ENCODE measurements around the gene GALM. TPM values are rescaled to one million over a fixed set of nuclear protein-coding genes. Genes with fewer than 3 reads are reported as not detected.

GALM gene
- polyA plus RNA-seq, 1 donor from 2014 or later: not detected

DNA sequence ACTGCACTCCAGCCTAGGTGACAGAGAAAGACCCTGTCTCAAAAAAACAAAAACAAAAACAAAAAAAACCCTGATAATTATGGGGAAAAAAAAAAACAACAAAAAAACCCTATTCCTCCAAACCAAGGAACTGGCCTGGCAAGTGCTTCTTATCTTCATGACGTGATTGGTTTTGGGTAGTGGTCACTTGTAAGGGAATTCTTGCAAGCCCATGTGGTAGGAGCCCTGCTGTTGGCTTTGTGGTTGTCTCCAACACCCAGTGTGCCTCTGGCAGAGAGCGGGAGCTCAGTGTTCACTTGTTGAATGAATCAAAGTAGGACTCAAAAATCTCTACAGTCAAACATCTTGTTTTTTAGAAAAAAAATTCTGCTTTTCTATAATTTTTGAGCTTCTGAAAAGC, 6.0 kb downstream of the GALM start:
- H3K9me2 ChIP-seq (ENCODE audit: insufficient read depth, low read length): no peaks in the 10 kb centered on the region

DNA sequence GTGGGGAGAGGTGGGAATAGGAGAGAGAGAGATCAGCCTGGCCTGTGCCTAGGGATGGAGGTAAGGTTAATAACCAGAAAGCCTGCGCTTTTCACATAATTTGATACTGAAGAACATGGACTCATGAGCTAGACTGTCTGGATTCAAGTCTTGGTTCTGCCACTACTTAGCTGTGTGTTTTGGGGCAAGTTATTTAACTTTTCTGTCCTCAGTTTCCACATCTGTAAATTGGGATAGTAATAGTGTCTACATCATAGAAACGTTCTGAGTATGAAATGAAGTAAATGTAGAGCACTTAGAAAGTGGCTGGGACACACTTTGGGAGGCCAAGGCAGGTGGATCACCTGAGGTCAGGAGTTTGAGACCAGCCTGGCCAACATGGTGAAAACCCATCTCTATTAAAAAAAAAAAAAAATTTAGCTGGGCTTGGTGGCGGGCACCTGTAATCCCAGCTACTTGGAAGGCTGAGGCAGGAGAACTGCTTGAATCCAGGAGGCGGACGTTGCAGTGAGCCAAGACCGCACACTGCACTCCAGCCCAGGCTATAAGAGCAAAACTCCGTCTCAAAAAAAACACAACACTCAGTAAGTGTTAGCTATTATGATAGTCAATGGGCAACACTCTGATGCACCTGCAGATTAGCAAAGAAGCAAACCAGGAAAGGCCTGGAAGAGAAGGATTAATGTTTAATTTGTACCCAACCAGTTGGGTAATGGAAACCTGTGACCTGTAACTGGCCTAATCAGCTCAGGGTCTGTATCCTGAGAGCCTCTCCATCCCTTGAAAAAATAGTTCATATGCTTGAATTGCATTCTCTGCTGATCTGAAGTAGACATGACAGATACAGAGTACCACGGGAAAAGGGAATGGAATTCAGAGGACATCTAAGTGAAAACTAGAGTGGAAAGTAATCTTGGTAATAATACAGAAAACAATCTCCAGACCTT, 6.8 kb downstream of the GALM start:
- no peak for TF ChIP-seq SMC3 (conservative IDR thresholded peaks at IDR 0.05; ENCODE audit: poor library complexity)
- no peak for TF ChIP-seq POLR2AphosphoS5 (IDR thresholded peaks at IDR 0.05)
- no peak for TF ChIP-seq EZH2 (IDR thresholded peaks at IDR 0.05; ENCODE audit: borderline replicate concordance, insufficient read depth, low read length, poor library complexity, severe bottlenecking)
- no peak for TF ChIP-seq RAD21 (conservative IDR thresholded peaks at IDR 0.05)
- TF ChIP-seq TAF1 (IDR thresholded peaks at IDR 0.05; ENCODE audit: low read depth): no peak
- no peak for TF ChIP-seq MXI1 (conservative IDR thresholded peaks at IDR 0.05; ENCODE audit: poor library complexity, severe bottlenecking)
- TF ChIP-seq EP300 (conservative IDR thresholded peaks at IDR 0.05; ENCODE audit: poor library complexity, severe bottlenecking): no peak
- TF ChIP-seq, protein P1, sequence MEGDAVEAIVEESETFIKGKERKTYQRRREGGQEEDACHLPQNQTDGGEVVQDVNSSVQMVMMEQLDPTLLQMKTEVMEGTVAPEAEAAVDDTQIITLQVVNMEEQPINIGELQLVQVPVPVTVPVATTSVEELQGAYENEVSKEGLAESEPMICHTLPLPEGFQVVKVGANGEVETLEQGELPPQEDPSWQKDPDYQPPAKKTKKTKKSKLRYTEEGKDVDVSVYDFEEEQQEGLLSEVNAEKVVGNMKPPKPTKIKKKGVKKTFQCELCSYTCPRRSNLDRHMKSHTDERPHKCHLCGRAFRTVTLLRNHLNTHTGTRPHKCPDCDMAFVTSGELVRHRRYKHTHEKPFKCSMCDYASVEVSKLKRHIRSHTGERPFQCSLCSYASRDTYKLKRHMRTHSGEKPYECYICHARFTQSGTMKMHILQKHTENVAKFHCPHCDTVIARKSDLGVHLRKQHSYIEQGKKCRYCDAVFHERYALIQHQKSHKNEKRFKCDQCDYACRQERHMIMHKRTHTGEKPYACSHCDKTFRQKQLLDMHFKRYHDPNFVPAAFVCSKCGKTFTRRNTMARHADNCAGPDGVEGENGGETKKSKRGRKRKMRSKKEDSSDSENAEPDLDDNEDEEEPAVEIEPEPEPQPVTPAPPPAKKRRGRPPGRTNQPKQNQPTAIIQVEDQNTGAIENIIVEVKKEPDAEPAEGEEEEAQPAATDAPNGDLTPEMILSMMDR (IDR thresholded peaks at IDR 0.05; ENCODE audit: poor library complexity, severe bottlenecking): no peak
- TF ChIP-seq, protein P2, sequence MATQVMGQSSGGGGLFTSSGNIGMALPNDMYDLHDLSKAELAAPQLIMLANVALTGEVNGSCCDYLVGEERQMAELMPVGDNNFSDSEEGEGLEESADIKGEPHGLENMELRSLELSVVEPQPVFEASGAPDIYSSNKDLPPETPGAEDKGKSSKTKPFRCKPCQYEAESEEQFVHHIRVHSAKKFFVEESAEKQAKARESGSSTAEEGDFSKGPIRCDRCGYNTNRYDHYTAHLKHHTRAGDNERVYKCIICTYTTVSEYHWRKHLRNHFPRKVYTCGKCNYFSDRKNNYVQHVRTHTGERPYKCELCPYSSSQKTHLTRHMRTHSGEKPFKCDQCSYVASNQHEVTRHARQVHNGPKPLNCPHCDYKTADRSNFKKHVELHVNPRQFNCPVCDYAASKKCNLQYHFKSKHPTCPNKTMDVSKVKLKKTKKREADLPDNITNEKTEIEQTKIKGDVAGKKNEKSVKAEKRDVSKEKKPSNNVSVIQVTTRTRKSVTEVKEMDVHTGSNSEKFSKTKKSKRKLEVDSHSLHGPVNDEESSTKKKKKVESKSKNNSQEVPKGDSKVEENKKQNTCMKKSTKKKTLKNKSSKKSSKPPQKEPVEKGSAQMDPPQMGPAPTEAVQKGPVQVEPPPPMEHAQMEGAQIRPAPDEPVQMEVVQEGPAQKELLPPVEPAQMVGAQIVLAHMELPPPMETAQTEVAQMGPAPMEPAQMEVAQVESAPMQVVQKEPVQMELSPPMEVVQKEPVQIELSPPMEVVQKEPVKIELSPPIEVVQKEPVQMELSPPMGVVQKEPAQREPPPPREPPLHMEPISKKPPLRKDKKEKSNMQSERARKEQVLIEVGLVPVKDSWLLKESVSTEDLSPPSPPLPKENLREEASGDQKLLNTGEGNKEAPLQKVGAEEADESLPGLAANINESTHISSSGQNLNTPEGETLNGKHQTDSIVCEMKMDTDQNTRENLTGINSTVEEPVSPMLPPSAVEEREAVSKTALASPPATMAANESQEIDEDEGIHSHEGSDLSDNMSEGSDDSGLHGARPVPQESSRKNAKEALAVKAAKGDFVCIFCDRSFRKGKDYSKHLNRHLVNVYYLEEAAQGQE (IDR thresholded peaks at IDR 0.05; ENCODE audit: borderline replicate concordance): no peak
- Histone ChIP-seq H3K9ac (ENCODE audit: low read length) (no peak overlapping the region), H3K36me3 (ENCODE audit: insufficient read depth, low read length) (no peaks in the 10 kb centered on the region), H3F3A (ENCODE audit: insufficient read depth, low read length, poor library complexity, severe bottlenecking) (no peaks in the 10 kb centered on the region), H2AFZ (ENCODE audit: low read depth, low read length) (no peak overlapping the region), H3K27ac (ENCODE audit: low read length) (no peak overlapping the region), H3K9me2 (ENCODE audit: insufficient read depth, low read length) (no peaks in the 10 kb centered on the region), H3K79me2 (replicated peaks; ENCODE audit: insufficient read depth, low read length) (no peaks in the 10 kb centered on the region), H4K20me1 (ENCODE audit: insufficient read depth) (no peaks in the 10 kb centered on the region), H3K4me2 (ENCODE audit: low read length) (no peak overlapping the region), H3K27me3 (ENCODE audit: insufficient read depth, low read depth, low read length) (no peaks in the 10 kb centered on the region), H3K4me3 (ENCODE audit: low read length) (no peak overlapping the region), H3K9me3 (ENCODE audit: low read length) (no peaks in the 10 kb centered on the region)

More for the DNA sequence above, 6.0 kb downstream of the GALM start:
- Histone ChIP-seq H3K4me2 (ENCODE audit: low read length) (no peak overlapping the region), H3K4me3 (ENCODE audit: low read length) (no peak overlapping the region), H3K27me3 (ENCODE audit: insufficient read depth, low read depth, low read length) (no peaks in the 10 kb centered on the region), H2AFZ (ENCODE audit: low read depth, low read length) (no peak overlapping the region), H3K79me2 (replicated peaks; ENCODE audit: insufficient read depth, low read length) (no peaks in the 10 kb centered on the region), H3K27ac (ENCODE audit: low read length) (no peak overlapping the region), H4K20me1 (ENCODE audit: insufficient read depth) (no peaks in the 10 kb centered on the region), H3K36me3 (ENCODE audit: insufficient read depth, low read length) (no peaks in the 10 kb centered on the region), H3K9ac (ENCODE audit: low read length) (no peak overlapping the region), H3F3A (ENCODE audit: insufficient read depth, low read length, poor library complexity, severe bottlenecking) (no peaks in the 10 kb centered on the region), H3K9me3 (ENCODE audit: low read length) (no peaks in the 10 kb centered on the region)
- TF ChIP-seq SMC3 (conservative IDR thresholded peaks at IDR 0.05; ENCODE audit: poor library complexity) (no peak), MXI1 (conservative IDR thresholded peaks at IDR 0.05; ENCODE audit: poor library complexity, severe bottlenecking) (no peak), TAF1 (IDR thresholded peaks at IDR 0.05; ENCODE audit: low read depth) (no peak), EP300 (conservative IDR thresholded peaks at IDR 0.05; ENCODE audit: poor library complexity, severe bottlenecking) (no peak), POLR2AphosphoS5 (IDR thresholded peaks at IDR 0.05) (no peak), RAD21 (conservative IDR thresholded peaks at IDR 0.05) (no peak)
- TF ChIP-seq, protein P2 (IDR thresholded peaks at IDR 0.05; ENCODE audit: borderline replicate concordance): no peak
- TF ChIP-seq, protein P1 (IDR thresholded peaks at IDR 0.05; ENCODE audit: poor library complexity, severe bottlenecking): no peak
